BE2C (cell line): ENCODE results near the gene FADS6.
A peak's percentile ranks its signal among the peaks of the same experiment; 100 is the strongest.

Experiments used
- DNase-seq: peaks from one replicate; pipeline ENCODE4 v3.0.0-alpha.2; 2020
- H3K27me3 ChIP-seq: fragments of 250-450 bp; sonication (Bioruptor Pico); 2 replicates; pipeline ENCODE4 v1.5.1; 2020; ENCODE audit warnings: mild to moderate bottlenecking
- H3K36me3 ChIP-seq: fragments of 250-450 bp; sonication (Bioruptor Pico); 2 replicates; pipeline ENCODE4 v1.5.1; 2020; ENCODE audit warnings: mild to moderate bottlenecking
- H3K4me1 ChIP-seq: fragments of 250-450 bp; sonication (Bioruptor Pico); 2 replicates; pipeline ENCODE4 v1.5.1; 2020
- H3K4me3 ChIP-seq: 2 replicates; pipeline ENCODE4 v1.5.1; 2011; ENCODE audit warnings: low read depth, low read length
- H3K9me3 ChIP-seq: fragments of 250-450 bp; sonication (Bioruptor Pico); 2 replicates; pipeline ENCODE4 v1.5.1; 2020
- TF ChIP-seq, protein P1 (sequence below): IDR thresholded peaks from 2 replicates; pipeline ENCODE4 v1.5.1; 2012; ENCODE audit warnings: mild to moderate bottlenecking, low read depth, low read length

Gene FADS6

DNA sequence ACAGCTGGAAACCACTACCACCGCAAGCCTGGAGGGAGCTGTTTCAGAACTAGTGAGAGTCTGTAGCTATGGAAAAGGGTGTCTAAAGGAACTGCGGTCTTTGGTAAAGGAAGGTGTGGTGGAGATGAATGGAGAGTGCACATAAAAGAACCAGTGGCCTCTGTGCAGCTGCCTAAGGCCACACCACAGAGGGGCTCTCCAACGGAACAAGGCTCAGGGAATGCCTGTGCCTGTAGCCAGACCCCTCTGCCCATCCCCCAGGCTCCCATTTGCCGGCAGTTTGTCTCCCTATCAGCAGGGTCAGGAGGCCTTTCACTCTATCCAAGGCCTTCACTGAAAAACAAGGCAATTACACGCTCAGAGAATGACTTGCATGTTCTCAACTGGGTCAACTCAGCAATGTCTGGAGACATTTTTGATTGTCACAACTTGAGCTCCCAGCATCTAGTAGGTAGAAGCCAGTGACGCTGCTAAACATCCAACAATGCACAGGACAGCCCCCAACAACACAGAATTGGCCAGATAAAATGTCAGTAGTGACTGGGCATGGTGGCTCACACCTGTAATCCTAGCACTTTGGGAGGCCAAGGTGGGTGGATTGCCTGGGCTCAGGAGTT lies 17.3 kb downstream of the FADS6 start:
- Histone ChIP-seq H3K4me1 (peaks cover 4% of the 10 kb centered on the region), H3K9me3 (no peaks in the 10 kb centered on the region), H3K4me3 (no peak overlapping the region), H3K27me3 (no peaks in the 10 kb centered on the region; the same call in 1 of the 2 replicates), H3K36me3 (no peaks in the 10 kb centered on the region)
- TF ChIP-seq, protein P1, sequence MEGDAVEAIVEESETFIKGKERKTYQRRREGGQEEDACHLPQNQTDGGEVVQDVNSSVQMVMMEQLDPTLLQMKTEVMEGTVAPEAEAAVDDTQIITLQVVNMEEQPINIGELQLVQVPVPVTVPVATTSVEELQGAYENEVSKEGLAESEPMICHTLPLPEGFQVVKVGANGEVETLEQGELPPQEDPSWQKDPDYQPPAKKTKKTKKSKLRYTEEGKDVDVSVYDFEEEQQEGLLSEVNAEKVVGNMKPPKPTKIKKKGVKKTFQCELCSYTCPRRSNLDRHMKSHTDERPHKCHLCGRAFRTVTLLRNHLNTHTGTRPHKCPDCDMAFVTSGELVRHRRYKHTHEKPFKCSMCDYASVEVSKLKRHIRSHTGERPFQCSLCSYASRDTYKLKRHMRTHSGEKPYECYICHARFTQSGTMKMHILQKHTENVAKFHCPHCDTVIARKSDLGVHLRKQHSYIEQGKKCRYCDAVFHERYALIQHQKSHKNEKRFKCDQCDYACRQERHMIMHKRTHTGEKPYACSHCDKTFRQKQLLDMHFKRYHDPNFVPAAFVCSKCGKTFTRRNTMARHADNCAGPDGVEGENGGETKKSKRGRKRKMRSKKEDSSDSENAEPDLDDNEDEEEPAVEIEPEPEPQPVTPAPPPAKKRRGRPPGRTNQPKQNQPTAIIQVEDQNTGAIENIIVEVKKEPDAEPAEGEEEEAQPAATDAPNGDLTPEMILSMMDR = no peak
- DNase-seq = no peak

DNA sequence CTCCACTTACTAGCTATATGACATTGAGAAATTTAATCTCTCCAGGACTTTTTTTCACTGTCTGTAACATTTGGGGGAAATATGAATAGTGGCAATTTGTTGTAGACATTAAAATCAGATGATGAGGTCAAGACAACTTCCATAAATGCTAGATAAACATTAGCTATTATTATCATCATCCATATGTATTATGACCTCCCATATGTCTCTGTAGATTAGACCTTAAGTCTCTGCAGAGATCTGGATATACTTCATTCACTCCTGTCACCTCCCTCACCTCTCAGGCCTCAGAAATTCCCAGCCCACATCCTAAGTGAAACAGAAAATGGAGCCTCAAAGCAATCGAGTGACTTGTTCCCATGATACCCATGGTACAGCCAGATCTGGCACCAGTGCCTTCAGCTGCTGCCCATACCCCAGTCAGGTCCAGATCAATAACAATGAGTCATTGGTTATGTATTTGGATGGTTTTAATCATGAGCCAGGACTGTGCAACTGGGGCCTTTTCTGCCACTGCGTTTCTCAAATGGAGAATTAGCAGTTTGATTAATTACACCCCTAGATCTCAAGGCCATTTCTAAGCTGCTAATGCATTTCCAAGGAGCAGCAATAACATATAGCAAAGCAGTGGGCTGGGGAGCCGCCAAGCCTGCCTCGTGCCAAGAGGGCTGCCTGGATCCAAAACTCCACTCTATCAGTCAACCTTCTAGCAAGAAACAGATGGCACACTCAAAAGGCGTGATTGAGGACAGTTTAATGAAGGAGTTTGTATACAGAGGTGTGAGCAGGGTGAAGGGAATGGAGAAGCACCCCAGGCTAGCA lies 18.1 kb downstream of the FADS6 start:
- Histone ChIP-seq H3K27me3 (no peaks in the 10 kb centered on the region), H3K36me3 (no peaks in the 10 kb centered on the region), H3K4me3 (no peak overlapping the region), H3K9me3 (no peaks in the 10 kb centered on the region), H3K4me1 (peaks cover 4% of the 10 kb centered on the region)
- TF ChIP-seq, protein P1 = no peak
- DNase-seq = no peak

DNA sequence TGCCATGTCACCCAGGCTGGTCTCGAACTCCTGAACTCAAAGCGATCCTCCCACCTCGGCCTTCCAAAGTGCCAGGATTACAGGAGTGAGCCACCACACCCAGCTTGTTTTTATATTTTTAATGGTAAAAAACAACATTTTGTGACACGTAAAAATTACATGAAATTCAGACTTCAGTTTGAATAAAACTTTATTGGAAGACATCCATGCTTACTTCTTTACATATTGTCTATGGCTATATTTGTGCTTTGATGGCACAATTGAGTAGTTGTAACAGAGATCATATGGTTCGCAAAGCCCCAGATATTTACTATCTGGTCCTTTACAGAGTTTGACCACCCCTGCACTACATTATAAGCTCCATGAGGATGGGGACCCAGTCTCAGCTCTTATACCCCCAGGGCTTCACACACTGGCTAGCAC lies 18.8 kb downstream of the FADS6 start:
- no peaks in the 10 kb centered on the region for H3K9me3 ChIP-seq
- TF ChIP-seq, protein P1 = no peak
- H3K27me3 ChIP-seq = no peaks in the 10 kb centered on the region
- peaks cover 4% of the 10 kb centered on the region for H3K4me1 ChIP-seq
- H3K4me3 ChIP-seq = no peak overlapping the region
- H3K36me3 ChIP-seq = no peaks in the 10 kb centered on the region
- no peak for DNase-seq

DNA sequence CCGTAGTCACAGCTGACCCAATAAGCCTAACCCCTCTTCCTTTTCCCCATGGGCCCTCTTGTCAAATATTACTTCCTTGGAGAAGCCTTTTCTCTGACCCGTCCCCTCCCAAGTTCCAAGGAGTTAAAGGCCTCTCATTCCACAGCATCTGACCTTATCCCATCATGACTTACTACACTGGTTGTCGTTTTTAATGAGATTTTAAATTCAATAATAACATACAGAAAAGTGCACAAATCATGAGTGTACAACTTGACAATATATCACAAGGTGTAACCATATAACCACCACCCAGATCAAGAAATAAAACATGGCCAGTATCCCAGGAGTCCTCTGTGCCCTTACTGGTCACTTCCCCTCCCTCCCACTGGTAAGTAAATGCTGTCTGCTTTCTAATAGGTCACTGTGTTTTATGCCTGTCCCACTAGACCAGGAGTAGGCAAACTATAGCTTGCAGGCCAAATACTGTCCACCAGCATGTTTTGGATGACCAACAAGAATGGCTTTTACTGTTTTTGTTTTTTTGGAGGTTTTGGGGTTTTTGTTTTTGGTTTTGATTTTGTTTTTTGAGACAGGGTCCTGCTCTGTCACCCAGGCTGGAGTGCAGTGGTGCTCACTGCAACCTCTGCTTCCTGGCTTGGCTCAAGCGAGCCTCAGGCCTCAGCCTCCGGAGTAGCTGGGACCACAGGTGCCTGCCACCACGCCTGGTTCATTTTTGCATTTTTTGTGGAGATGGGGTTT lies 19.4 kb downstream of the FADS6 start:
- H3K4me1 ChIP-seq = peaks cover 4% of the 10 kb centered on the region
- H3K9me3 ChIP-seq = no peaks in the 10 kb centered on the region
- TF ChIP-seq, protein P1 = no peak
- no peaks in the 10 kb centered on the region for H3K36me3 ChIP-seq
- DNase-seq = no peak
- no peaks in the 10 kb centered on the region for H3K27me3 ChIP-seq
- H3K4me3 ChIP-seq = peak overlapping the region; percentile 74

DNA sequence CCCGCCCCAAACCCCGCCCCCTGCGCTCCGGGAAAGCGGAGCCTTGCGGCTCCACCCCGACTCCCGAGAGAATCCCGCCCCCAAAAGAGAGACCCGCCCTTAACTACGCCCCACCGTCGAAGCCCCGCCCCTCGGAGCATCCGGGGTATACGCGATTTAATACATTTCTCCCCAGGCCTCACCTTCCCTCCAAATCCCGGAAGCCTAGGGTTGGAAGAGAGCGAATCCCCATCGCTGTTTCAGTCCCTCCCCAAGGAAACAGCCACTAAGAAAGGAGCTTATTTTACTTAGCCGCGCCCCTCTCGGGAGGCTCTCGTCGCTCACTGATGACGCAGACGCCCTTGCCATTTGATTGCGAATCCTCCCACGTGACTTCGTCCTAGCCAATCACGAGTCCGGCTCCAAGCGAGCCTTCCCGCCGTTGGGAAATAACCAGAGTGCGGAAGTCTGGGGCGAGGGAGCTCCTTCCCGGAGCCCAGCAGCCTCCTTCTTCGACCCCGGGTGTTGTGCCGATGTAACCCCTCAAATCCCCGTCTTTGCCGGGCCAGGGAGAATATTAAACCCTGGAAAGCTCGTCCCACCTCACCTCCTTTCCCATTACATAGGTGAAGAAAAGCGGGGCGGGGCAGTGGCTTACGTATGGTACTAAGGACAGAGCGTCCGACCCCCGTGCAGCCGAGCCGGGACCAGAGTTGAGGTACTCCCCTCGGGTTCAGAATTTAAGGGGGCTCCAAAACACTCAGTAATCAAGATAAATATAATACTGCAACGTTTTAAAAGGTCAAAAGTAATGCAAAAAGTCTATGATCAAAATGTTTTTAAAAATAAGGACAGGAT lies 20.2 kb downstream of the FADS6 start:
- peak; percentile 99 for DNase-seq
- peak overlapping the region; percentile 75 for H3K4me3 ChIP-seq
- H3K4me1 ChIP-seq = peaks cover 4% of the 10 kb centered on the region
- H3K27me3 ChIP-seq = no peaks in the 10 kb centered on the region
- TF ChIP-seq, protein P1 = no peak
- H3K9me3 ChIP-seq = no peaks in the 10 kb centered on the region
- no peaks in the 10 kb centered on the region for H3K36me3 ChIP-seq
